ENCODE measurements around the gene PNMT.

The PNMT gene

DNA sequence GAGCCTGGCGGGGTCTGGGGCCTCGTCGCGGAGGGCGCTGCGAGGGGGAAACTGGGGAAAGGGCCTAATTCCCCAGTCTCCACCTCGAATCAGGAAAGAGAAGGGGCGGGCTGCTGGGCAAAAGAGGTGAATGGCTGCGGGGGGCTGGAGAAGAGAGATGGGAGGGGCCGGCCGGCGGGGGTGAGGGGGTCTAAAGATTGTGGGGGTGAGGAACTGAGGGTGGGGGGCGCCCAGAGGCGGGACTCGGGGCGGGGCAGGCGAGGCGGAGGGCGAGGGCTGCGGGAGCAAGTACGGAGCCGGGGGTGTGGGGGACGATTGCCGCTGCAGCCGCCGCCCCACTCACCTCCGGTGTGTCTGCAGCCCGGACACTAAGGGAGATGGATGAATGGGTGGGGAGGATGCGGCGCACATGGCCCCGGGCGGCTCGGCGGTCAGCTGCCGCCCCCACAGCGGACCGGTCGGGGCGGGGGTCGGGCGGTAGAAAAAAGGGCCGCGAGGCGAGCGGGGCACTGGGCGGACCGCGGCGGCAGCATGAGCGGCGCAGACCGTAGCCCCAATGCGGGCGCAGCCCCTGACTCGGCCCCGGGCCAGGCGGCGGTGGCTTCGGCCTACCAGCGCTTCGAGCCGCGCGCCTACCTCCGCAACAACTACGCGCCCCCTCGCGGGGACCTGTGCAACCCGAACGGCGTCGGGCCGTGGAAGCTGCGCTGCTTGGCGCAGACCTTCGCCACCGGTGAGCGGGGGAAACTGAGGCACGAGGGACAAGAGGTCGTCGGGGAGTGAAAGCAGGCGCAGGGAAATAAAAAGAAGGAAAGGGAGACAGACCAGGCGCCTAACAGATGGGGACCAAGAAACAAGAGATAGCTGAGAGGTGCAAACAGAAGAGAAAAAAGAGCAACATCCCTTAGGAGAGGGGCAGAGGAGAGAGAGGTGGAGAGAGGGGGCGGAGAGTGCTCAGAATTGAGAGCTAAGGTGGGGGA is at the start of gene PNMT:
TSS of gene PNMT (plus strand) at position 509 of the 980 bp plus-strand sequence. CDS start at position 532, 23 bp downstream.
- peak; percentile 37 for DNase-seq

- no peak for DNase-seq
These were observed 49.1 kb upstream of the PNMT start for GRCh38 chr17:39618956-39619785.

DNA sequence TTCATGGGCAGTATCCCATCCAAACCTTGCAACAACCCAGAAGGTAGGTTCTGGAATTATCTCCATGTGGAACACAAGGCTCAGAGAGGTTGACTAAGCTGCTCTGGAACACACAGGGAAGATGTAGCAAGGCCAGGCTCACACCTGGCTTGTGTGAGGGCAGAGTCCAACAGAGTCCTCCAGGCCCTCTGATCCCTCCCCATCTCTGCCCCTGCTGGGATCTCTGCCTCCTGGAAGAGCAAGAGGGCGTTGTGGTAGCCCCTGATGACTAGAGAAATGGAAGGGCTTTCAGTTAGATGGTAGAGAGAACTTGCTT is 48.5 kb upstream of the PNMT start:
- DNase-seq = no peak

DNA sequence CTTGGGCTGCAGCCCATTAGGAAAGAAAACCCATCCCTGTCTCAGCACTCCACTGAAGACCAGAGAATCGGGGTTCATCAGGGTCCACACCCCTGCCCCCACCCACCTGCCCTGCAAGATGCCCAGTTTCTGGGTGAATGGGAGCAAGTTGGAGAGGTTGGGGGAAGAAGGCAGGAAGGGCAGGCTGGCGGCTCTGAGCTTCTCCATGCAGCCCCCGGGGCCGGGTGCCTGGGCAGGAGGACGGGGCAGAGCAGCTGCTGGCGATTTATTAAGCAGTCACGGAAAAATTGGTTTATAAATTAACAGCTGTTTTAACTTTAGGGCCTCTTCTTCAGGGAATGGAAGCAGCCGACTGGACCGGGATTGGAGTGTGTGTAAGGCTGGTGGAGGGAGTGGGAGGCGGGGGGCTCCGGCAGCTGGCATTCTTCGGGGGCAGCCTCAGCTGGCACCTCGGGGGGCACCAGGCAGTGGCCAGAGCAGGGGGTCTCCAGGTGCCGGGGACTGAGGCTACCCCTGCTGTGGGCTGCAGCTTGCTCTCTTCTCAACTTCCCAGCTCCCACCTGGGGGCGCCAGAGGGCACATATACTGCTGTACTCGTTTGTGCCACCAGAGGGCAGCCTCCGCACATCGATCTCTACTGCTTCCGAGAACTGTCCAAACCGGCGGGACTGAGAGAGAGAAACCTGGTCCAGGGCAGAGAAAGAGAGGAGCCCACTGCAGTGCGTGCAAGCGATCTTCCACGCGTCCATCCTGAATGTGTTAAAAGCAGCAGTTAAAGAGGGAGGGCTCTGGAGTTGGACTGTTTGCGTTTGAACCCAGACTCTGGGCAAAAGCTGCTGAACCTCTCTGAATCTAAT is 46.5 kb upstream of the PNMT start:
- peak; percentile 54 for DNase-seq

- DNase-seq = no peak
These were observed 45.8 kb upstream of the PNMT start for GRCh38 chr17:39622380-39623006.

DNA sequence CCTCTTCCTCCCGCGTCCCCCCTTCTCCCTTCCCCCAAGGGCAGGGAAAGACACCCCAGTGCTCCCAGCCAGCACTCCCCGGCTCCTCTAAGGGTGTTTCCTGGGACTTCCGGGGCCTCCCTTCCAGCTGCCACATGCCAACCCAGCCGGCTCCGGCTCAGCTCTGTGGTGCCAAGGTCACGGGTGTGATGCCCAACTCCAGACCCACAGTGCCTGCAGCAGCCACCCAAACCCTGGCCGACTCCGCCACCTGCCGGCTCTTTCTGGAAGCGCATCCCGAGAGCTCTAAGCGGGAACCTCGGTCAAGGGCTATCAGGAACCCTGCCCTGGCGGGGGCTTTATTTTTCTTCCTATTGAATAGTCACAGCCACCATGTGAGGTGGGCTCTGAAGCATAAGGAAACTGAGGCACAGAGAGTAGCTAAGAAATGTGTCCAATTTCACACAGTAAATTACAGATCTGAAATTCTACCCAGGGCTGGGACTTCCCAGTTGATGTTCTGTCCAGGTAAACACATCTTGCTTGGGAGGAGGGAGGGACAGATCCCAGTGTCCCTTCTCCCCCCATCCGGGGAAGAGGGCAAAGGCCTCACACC is 44.8 kb upstream of the PNMT start:
- DNase-seq = peak; percentile 50

GRCh38 chr17:39624313-39624712 is 43.9 kb upstream of the PNMT start:
- DNase-seq = no peak

GRCh38 chr17:39625198-39625785 is 43.0 kb upstream of the PNMT start:
- DNase-seq = no peak

- DNase-seq = no peak
These were observed 41.8 kb upstream of the PNMT start, which contains the start of gene PPP1R1B for GRCh38 chr17:39626171-39627046. TSS of gene PPP1R1B (plus strand) at chr17:39626952. CDS start at chr17:39627393, 441 bp downstream.

DNA sequence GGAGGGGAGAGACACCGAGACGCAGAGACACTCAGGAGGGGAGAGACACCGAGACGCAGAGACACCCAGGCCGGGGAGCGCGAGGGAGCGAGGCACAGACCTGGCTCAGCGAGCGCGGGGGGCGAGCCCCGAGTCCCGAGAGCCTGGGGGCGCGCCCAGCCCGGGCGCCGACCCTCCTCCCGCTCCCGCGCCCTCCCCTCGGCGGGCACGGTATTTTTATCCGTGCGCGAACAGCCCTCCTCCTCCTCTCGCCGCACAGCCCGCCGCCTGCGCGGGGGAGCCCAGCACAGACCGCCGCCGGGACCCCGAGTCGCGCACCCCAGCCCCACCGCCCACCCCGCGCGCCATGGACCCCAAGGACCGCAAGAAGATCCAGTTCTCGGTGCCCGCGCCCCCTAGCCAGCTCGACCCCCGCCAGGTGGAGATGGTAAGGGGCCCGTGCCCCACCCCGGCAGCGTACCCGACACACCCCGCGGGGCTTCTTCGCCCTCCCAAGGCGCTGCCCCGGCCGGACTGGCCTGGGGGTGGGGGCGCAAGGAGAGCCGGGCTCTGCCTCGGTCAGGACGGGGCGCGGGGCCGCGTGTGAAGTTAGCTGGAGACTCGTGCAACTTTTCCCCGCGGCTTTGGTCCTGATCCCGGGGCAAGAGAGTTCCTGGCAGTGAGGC is 41.1 kb upstream of the PNMT start:
- no peak for DNase-seq

DNA sequence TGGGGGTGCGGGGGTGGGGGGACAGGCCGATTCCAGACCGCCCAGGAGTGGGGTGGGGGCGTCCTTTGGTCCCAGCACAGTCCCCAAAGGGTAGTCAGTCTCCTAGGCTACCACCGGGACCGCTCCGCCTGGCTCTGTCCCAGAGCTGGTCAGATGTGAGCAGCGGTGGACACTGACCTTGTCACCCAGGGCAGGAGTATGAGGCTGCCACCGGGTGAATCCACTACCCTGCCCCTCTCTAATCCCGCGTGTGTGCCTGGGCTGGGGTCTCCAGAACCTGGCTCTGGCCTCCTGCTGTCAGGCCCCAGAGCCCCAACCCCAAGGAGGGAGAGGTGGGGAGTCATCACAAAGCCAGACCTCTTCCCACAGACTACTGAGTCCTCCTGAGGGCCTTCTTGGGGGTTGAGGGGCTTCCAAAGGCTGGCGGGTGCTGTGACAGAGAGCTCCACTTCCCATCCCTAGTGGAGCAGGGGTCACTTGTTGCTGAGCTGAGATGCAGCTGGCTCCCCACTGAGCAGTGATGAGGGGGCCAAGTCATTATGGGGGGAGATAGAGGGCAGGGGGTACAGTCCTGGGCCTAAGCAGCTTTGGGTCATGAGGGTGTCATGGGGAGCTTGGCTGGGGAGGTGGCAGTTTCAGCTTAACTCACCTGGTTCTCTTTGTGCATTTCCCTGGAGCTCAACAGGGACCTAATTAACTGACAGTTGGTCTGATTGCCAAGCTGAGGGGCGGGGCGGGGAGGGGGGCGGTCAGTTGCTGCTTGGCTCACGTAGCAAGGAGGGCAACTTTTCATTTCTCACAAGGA is 40.3 kb upstream of the PNMT start:
- DNase-seq = no peak

DNA sequence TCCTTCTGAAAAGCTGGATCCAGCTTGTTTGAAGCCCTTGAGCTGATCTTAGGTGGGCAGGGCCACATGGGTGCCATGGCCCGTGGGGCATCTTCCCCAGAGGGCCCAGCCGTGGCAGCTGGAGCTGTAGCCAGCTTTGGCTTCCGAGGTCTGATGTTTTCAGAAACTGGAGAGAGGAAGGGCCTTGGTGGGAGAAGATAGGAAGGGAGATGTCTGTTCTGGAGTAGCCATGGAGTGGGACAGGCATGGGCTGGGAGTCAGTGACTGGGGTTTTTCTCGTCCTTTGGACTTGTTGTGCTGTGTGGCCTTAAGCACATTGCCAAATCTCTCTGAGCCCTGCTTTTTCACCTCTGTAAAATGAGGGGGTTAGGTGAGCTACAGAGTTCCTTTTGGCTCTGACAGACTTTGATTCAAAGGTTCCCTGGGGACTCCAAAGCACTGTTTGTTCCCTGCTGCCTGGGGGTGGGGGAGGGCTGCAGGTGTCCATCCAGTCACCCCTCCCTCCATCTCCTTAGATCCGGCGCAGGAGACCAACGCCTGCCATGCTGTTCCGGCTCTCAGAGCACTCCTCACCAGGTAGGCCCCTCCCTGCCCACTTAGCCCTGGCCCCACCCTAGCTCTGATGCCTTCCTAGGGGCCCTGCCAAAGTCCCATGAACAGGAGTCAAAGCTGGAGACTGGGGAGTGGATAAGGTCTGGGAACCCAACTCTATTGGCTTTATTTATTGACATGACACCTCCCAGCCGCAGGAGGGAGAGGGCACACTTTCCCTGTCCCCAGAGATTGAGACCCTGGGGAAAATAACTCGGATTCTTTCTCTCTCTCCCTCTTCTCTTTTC is 39.4 kb upstream of the PNMT start:
- peak; percentile 34 for DNase-seq

- DNase-seq = no peak
These were observed 38.8 kb upstream of the PNMT start for GRCh38 chr17:39629494-39629880.

- no peak for DNase-seq
These were observed 38.4 kb upstream of the PNMT start for GRCh38 chr17:39629898-39630297.

DNA sequence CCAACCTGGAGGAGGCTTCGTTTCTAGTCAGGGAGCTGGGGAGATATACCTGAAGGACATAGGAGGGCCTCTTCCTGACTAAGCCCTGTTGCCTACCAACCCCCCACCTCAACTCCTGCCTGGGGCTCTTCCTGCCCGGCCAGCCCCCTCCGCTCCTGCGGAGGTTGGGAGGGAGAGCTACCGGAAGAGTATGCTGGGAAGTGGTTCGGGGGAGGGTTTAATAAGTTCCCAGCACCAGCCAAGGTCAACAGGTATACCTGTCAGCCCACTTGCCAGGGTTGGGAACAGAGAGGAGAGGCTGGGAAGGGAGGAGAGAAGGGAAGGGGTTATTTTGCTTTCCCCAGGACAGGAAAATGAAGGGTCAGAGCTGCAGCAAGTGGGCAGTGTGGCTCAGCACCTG is 36.9 kb upstream of the PNMT start:
- DNase-seq = peak; percentile 70

DNA sequence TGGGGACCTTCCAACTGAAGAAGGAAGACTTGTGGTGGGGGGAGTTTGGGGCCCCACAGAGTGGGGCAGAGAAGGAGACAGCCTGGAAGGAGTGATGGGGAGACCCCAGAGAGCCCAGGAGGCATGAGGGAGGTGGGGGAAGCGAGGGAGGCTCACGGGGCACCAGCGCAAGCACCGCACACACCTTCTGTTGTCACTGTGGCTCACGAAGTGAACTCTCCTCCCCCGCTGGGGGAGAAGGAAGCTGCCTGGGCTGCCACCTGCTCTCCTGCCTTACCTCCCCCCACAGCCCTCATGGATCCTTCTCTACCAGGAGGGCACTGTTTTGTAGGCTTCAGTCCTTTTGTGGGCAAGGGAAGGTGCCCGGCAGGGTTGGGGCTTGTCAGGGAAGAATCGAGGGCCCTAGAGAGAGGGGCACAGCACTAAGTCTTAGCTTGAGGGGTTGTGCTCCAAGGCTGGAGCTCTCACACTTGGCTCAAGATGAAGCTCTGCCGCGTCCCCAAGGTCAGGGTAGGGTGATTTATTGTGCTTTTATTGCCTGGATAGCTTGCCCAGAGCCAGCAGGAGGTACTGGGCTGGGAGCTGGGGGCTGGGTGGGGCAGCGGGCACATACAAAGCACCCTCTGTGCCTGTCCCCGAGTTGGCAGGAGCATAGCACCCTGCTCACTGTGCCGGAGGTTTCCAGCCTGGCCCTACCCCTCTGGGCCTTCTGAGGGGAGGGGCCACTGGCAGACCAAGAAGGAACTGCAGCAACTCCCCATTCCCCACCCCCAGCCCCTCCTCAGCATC is 35.9 kb upstream of the PNMT start:
- peak; percentile 39 for DNase-seq

DNA sequence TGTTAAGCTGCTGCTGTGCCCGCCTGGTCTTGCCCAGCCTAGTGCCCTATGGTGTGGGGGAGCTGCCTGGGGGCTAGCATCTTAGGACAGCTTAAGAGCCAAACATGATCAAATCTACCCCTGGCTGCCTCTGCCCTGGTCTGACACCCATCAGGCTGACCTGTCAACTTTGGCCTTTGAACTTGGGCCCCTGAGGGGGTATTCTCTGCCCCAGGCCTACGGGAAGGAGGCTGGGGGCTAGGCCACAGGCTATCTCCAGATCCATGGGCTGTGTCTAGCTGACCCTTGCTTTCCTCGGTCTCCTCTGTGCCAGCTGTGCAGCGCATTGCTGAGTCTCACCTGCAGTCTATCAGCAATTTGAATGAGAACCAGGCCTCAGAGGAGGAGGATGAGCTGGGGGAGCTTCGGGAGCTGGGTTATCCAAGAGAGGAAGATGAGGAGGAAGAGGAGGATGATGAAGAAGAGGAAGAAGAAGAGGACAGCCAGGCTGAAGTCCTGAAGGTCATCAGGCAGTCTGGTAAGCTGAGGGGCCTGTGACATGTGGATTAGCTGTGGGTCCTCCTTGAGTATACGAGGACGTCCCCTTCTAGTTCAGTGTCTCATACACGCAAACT is 34.6 kb upstream of the PNMT start:
- DNase-seq = no peak
